Ovary (tissue), 9 donors: ENCODE data around the gene L3HYPDH. TPM values are rescaled to one million over a fixed set of nuclear protein-coding genes. Genes with fewer than 3 reads are reported as not detected.
"Not testable (repeated sequence)": the region's sequence is repeated elsewhere in the genome, so short reads cannot be mapped to it uniquely, and the experiment has no call there.

Experiments used
- DNase-seq, 5 donors: peaks; one replicate each; pipeline ENCODE4 v3.0.0-alpha.2; 2019 to 2020
- H3K27ac ChIP-seq, 2 donors: fragments of 200-600 bp; one replicate each; pipeline versions ENCODE4 v1.5.1 to v1.8.0; 2019 to 2022
- H3K27me3 ChIP-seq: fragments of 200-600 bp; one replicate; pipeline ENCODE4 v1.8.0; 2022
- H3K36me3 ChIP-seq: fragments of 200-600 bp; sonication (generic); one replicate; pipeline ENCODE4 v1.5.1; 2019
- H3K4me1 ChIP-seq: one replicate; pipeline ENCODE4 v1.8.1; 2013; ENCODE audit warnings: mild to moderate bottlenecking, moderate library complexity; ENCODE audit not compliant: insufficient read depth
- H3K4me3 ChIP-seq: fragments of 200-600 bp; sonication (generic); one replicate; pipeline ENCODE4 v1.5.1; 2017
- H3K9me3 ChIP-seq, 2 donors: fragments of 200-600 bp in 1 of 2; sonication (generic) in 1 of 2; one replicate each; pipeline versions ENCODE4 v1.5.1 to v1.8.1; 2013 to 2019; ENCODE audit warnings: mild to moderate bottlenecking in 1 of 2, moderate library complexity in 1 of 2
- CTCF ChIP-seq, 3 donors: fragments of 450-650 bp in 2 of 3; fragments of 200-600 bp in 1 of 3; IDR thresholded peaks; one replicate each; pipeline versions ENCODE4 v1.5.1 to v1.8.0; 2016 to 2022; ENCODE audit warnings: antibody characterized with exemption in 3 of 3, mild to moderate bottlenecking in 1 of 3
- EP300 ChIP-seq: sonication (generic); formaldehyde crosslinking; IDR thresholded peaks from one replicate; pipeline ENCODE4 v1.6.1; 2017; ENCODE audit warnings: antibody characterized with exemption
- POLR2A ChIP-seq: fragments of 450-650 bp; IDR thresholded peaks from one replicate; pipeline ENCODE4 v1.6.1; 2017; ENCODE audit warnings: antibody characterized with exemption, mild to moderate bottlenecking, moderate library complexity
- WGBS, 3 donors: extraction: QIAGEN DNeasy Blood & Tissue Kit in 1 of 3; methylation state at CpG; one replicate each; pipeline versions ENCODE4 v1.1.5 to v1.1.7; 2013 to 2017; 5-methylcytosine and 5-hydroxymethylcytosine counted together
- intact Hi-C, 4 donors: fragments of 100-400 bp; cut with DNase I; formaldehyde crosslinking; loops; one replicate each; pipeline versions ENCODE4 v1.11.0 to v1.15.1; 2022 to 2023
- polyA plus RNA-seq, 2 donors: library from polyadenylated mRNA; stranded (reverse); fragments of 200-250 nt in 1 of 2; fragments of 350-450 nt in 1 of 2; fragmentation: Illumina TruSeq in 1 of 2; extraction: RNeasy Lipid Tissue Mini Kit (QIAGEN cat#74804) in 1 of 2; gene quantifications; one replicate each; pipeline ENCODE4 v1.2.3, GENCODE V29; 2013 to 2014
- total RNA-seq, 7 donors: library from RNA; depleted of rRNA in 2 of 7; stranded (reverse); fragments of >200 nt in 2 of 7; fragmentation: NEBNext Ultra II Directional in 3 of 7; extraction: Animal tissue kit (Norgen Biotek cat#: 25700) in 3 of 7; gene quantifications; one replicate each; pipeline versions ENCODE4 v1.1.0 to v1.2.4, GENCODE V29; 2016 to 2023
- donor health status: DM: no; HTN: no; CAD: no; lungs with moderate emphysema.
- donor health status: DM: no; HTN: no; CAD: no.
- donor health status: Bipolar disorder and iron deficiency.
- donor health status: DM: yes; HTN: yes; CAD: no.
- donor health status: DM: no; HTN: no; CAD: no.
- donor health status: DM: yes; HTN: yes; CAD: no.

L3HYPDH gene
- total and polyA plus RNA-seq, 9 donors: 17.2 to 52.8 (median 31.2) TPM

DNA sequence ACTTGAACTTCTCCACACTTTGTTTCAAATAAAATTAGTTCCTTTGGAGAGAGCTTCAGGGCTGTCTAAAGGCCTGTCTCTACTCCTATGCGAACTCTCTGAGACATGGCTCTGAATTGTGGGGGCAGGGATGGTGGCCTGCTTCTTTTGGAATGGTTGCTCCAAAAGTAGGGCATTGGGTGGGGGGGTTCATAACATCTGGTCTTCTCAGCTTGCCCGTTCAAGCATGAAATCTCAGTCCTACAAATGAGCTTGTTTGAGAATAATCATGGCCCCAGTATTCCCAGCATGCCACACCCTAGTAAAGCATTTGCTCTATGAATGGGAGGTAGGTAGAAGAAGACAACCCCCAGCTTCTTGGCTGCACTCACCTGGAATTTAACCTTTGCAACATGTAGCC lies 25.7 kb downstream of the L3HYPDH start:
- no peaks in the 10 kb centered on the region for H3K4me1 ChIP-seq
- no peaks in the 10 kb centered on the region for H3K27me3 ChIP-seq
- WGBS, 3 donors: 93 to 100% (median 98%) methylated on average over 2 of the region's 2 CpGs
- no peak overlapping the region for H3K4me3 ChIP-seq
- no peak overlapping the region for H3K27ac ChIP-seq
- TF ChIP-seq POLR2A (no peak), EP300 (no peak), CTCF (IDR thresholded peaks at IDR 0.05) (no peak)
- intact Hi-C loops: no loop called here
- no peaks in the 10 kb centered on the region for H3K9me3 ChIP-seq
- H3K36me3 ChIP-seq: no peaks in the 10 kb centered on the region
- DNase-seq: no peak

GRCh38 chr14:59455411-59455810 lies 28.8 kb downstream of the L3HYPDH start:
- Histone ChIP-seq H3K4me3 (no peak overlapping the region), H3K27ac (no peak overlapping the region), H3K9me3 (no peaks in the 10 kb centered on the region), H3K36me3 (no peaks in the 10 kb centered on the region), H3K27me3 (no peaks in the 10 kb centered on the region), H3K4me1 (no peaks in the 10 kb centered on the region)
- 84 to 97% (median 92%) methylated on average over 1 of the region's 1 CpG for WGBS, 3 donors
- intact Hi-C loops: no loop called here
- TF ChIP-seq POLR2A: no peak
- no peak for TF ChIP-seq EP300
- no peak for TF ChIP-seq CTCF (IDR thresholded peaks at IDR 0.05)
- no peak for DNase-seq

GRCh38 chr14:59454139-59454538 lies 30.1 kb downstream of the L3HYPDH start:
- no peak overlapping the region for H3K27ac ChIP-seq
- intact Hi-C loops: no loop called here
- WGBS, 3 donors: 33 to 48% (median 45%) methylated on average over 2 of the region's 2 CpGs
- no peak for TF ChIP-seq CTCF (IDR thresholded peaks at IDR 0.05)
- no peak for TF ChIP-seq POLR2A
- no peak for TF ChIP-seq EP300
- no peaks in the 10 kb centered on the region for H3K36me3 ChIP-seq
- no peaks in the 10 kb centered on the region for H3K27me3 ChIP-seq
- H3K4me1 ChIP-seq: no peaks in the 10 kb centered on the region
- no peak overlapping the region for H3K4me3 ChIP-seq
- no peaks in the 10 kb centered on the region for H3K9me3 ChIP-seq
- no peak for DNase-seq

- DNase-seq: no peak
- no peaks in the 10 kb centered on the region for H3K27me3 ChIP-seq
- H3K27ac ChIP-seq: no peak overlapping the region
- no peak overlapping the region for H3K4me3 ChIP-seq
- TF ChIP-seq CTCF (IDR thresholded peaks at IDR 0.05): no peak
- TF ChIP-seq EP300: no peak
- no peak for TF ChIP-seq POLR2A
- intact Hi-C loops: no loop called here
- H3K36me3 ChIP-seq: no peaks in the 10 kb centered on the region
- 93 to 99% (median 98%) methylated on average over 1 of the region's 1 CpG for WGBS, 3 donors
- H3K4me1 ChIP-seq: no peaks in the 10 kb centered on the region
- no peaks in the 10 kb centered on the region for H3K9me3 ChIP-seq
These were observed 32.4 kb downstream of the L3HYPDH start for GRCh38 chr14:59451849-59452248.

DNA sequence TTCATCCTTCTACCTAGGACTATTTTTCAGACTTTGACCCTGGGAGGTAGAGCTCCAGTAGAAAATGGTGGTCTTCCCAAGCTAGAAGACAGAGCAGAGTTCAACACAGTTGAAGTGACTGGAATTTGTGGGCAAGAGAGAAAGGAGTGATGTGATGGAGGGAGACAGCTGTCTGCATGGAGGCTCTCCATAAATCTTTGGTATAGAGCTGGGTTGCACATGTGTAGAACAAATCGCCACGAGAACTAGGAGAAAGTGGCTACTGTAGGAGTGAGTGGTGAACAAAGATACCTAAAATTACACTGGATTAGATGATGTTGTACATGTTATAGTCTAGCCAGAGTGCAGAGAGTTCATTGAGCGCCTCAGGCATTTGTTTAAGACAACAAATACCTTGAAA lies 33.5 kb downstream of the L3HYPDH start:
- Histone ChIP-seq H3K36me3 (no peaks in the 10 kb centered on the region), H3K4me3 (no peak overlapping the region), H3K27ac (no peak overlapping the region), H3K9me3 (no peaks in the 10 kb centered on the region), H3K27me3 (no peaks in the 10 kb centered on the region), H3K4me1 (no peaks in the 10 kb centered on the region)
- intact Hi-C loops: no loop called here
- TF ChIP-seq CTCF (IDR thresholded peaks at IDR 0.05): no peak
- no peak for TF ChIP-seq EP300
- no peak for TF ChIP-seq POLR2A
- WGBS, 3 donors: 96 to 100% (median 98%) methylated on average over 3 of the region's 3 CpGs
- DNase-seq: no peak

- WGBS, 3 donors: 83 to 93% (median 85%) methylated on average over 2 of the region's 2 CpGs
- H3K27ac ChIP-seq, H3K4me1 ChIP-seq, H3K9me3 ChIP-seq, H3K27me3 ChIP-seq, H3K36me3 ChIP-seq, H3K4me3 ChIP-seq, DNase-seq: not testable (repeated sequence)
- intact Hi-C loops: loop anchor here in 2 of 4 donors (5.0 to 10.0 kb wide), 2 partner anchors 321 to 944 kb away; no protein-coding TSS in a partner anchor
These were observed 35.5 kb downstream of the L3HYPDH start for GRCh38 chr14:59448673-59449072.
